Gastroesophageal sphincter (tissue), 3 donors: ENCODE data around the gene SNRNP70.
"Not testable (repeated sequence)": the region's sequence is repeated elsewhere in the genome, so short reads cannot be mapped to it uniquely, and the experiment has no call there.

Experiments
- CTCF ChIP-seq, 4 experiments: fragments of 200-600 bp in 2 of 4; fragments of 450-650 bp in 2 of 4; sonication (generic) in 1 of 4; IDR thresholded peaks; one replicate each; pipeline ENCODE4 v1.5.1; 2017 to 2019; ENCODE audit warnings: antibody characterized with exemption in 4 of 4, mild to moderate bottlenecking in 2 of 4, moderate library complexity in 2 of 4
- POLR2A ChIP-seq, 2 donors: fragments of 450-650 bp; IDR thresholded peaks; one replicate each; pipeline ENCODE4 v1.6.1; 2017; ENCODE audit warnings: antibody characterized with exemption in 2 of 2, mild to moderate bottlenecking in 2 of 2, moderate library complexity in 1 of 2

GRCh38 chr19:49049834-49050233 lies 35.4 kb upstream of the SNRNP70 start:
- not testable (repeated sequence) for TF ChIP-seq CTCF, POLR2A (IDR thresholded peaks at IDR 0.05)
